Measurements from ENCODE around the gene DISP2.

Gene DISP2, protein sequence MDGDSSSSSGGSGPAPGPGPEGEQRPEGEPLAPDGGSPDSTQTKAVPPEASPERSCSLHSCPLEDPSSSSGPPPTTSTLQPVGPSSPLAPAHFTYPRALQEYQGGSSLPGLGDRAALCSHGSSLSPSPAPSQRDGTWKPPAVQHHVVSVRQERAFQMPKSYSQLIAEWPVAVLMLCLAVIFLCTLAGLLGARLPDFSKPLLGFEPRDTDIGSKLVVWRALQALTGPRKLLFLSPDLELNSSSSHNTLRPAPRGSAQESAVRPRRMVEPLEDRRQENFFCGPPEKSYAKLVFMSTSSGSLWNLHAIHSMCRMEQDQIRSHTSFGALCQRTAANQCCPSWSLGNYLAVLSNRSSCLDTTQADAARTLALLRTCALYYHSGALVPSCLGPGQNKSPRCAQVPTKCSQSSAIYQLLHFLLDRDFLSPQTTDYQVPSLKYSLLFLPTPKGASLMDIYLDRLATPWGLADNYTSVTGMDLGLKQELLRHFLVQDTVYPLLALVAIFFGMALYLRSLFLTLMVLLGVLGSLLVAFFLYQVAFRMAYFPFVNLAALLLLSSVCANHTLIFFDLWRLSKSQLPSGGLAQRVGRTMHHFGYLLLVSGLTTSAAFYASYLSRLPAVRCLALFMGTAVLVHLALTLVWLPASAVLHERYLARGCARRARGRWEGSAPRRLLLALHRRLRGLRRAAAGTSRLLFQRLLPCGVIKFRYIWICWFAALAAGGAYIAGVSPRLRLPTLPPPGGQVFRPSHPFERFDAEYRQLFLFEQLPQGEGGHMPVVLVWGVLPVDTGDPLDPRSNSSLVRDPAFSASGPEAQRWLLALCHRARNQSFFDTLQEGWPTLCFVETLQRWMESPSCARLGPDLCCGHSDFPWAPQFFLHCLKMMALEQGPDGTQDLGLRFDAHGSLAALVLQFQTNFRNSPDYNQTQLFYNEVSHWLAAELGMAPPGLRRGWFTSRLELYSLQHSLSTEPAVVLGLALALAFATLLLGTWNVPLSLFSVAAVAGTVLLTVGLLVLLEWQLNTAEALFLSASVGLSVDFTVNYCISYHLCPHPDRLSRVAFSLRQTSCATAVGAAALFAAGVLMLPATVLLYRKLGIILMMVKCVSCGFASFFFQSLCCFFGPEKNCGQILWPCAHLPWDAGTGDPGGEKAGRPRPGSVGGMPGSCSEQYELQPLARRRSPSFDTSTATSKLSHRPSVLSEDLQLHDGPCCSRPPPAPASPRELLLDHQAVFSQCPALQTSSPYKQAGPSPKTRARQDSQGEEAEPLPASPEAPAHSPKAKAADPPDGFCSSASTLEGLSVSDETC (N-terminal part only)

DNA sequence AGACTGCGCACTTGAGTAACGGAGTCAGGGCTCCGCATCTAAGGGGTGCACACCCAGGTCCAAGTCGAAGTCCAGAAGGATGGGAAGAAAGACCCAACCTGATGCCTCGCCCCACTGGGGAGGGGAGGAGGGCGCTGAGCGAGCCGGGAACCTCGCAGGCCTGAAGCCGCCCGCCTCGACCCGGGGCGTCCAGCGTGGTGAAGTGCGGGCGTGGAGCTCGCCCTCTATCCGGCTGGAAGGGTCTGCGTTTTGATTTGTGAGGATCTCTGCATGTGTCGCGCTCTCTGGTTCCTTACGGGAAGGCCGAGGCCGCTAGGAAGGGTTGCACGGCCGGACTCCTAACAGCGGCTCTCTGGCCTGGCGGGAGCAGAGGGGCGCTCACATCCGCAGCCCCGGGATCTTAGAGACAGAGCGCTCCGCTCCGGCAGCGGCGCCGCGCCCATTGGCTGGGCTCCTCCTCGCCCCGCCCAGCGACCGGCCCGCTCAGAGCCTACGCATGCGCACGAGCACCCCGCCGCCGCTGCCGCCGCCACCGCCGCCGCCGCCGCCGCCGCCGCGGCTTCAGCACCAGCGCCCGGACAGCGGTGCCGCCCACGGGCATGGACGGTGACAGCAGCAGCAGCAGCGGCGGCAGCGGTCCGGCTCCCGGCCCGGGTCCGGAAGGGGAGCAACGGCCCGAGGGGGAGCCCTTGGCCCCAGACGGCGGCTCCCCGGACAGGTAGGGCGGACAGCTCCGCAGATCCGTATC is at the start of gene DISP2:
TSS of gene DISP2 (plus strand) at position 497 of the 748 bp plus-strand sequence. CDS start at position 600, 103 bp downstream.
- peak within 1 kb of the TSS; percentile 78 for H3K4me3 ChIP-seq (ENCODE audit: insufficient read depth, low read length, poor library complexity, severe bottlenecking)
- no peaks in the 10 kb centered on the region for H4K20me1 ChIP-seq (ENCODE audit: low read depth, low read length)
- H3K9me3 ChIP-seq (ENCODE audit: insufficient read depth, low read length): no peaks in the 10 kb centered on the region
- peak within 1 kb of the TSS; percentile 49 for H3K9ac ChIP-seq (ENCODE audit: low read length)
- H3K9me2 ChIP-seq (replicated peaks; ENCODE audit: insufficient read depth, low read length): no peaks in the 10 kb centered on the region
- peak within 1 kb of the TSS; percentile 78 for H2AFZ ChIP-seq (ENCODE audit: low read depth, low read length, severe bottlenecking)
- H3K27ac ChIP-seq (ENCODE audit: low read depth, low read length): no peak within 1 kb of the TSS
- peak within 1 kb of the TSS; percentile 58 for H3K4me2 ChIP-seq (ENCODE audit: low read depth, low read length, poor library complexity, severe bottlenecking)
- H3K79me2 ChIP-seq (ENCODE audit: insufficient read depth, low read length): no peaks in the 10 kb centered on the region
- no peaks in the 10 kb centered on the region for H3K27me3 ChIP-seq (ENCODE audit: low read length)
- TF ChIP-seq, protein P1, sequence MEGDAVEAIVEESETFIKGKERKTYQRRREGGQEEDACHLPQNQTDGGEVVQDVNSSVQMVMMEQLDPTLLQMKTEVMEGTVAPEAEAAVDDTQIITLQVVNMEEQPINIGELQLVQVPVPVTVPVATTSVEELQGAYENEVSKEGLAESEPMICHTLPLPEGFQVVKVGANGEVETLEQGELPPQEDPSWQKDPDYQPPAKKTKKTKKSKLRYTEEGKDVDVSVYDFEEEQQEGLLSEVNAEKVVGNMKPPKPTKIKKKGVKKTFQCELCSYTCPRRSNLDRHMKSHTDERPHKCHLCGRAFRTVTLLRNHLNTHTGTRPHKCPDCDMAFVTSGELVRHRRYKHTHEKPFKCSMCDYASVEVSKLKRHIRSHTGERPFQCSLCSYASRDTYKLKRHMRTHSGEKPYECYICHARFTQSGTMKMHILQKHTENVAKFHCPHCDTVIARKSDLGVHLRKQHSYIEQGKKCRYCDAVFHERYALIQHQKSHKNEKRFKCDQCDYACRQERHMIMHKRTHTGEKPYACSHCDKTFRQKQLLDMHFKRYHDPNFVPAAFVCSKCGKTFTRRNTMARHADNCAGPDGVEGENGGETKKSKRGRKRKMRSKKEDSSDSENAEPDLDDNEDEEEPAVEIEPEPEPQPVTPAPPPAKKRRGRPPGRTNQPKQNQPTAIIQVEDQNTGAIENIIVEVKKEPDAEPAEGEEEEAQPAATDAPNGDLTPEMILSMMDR (IDR thresholded peaks at IDR 0.05; ENCODE audit: insufficient read depth, low read length, poor library complexity, severe bottlenecking): no peak
- TF ChIP-seq EZH2phosphoT487 (conservative IDR thresholded peaks at IDR 0.05; ENCODE audit: low read length): no peak
- H3K36me3 ChIP-seq (ENCODE audit: low read length): no peaks in the 10 kb centered on the region
- no peaks in the 10 kb centered on the region for H3F3A ChIP-seq (ENCODE audit: insufficient read depth)

DNA sequence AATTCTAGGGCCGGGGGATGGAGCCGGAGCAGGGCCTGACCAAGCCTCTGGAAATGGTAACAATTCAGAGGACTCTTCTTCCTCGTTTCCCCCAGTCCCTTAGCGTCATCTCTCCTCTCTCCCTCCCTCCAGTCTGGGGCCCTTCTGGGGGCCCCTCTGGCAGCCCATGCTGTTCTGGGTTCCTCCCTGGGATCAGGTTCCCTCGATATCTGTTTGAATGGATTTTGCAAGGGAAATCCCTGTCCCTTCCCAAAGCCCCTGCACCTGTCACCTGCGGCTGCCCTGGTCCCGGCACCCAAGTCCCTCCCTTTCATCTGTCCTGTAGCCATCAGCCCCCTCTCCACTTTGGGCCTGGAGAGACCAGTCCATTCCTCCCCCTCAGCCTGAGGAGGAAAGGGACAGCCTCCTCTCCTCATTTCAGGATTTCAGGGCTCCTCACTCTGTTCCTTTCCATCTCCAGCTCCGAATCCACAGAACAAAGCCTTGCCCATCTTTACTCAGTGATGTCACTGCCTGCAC is 48.6 kb upstream of the DISP2 start:
- H3K79me2 ChIP-seq (ENCODE audit: insufficient read depth, low read length): no peaks in the 10 kb centered on the region
- TF ChIP-seq, protein P1 (IDR thresholded peaks at IDR 0.05; ENCODE audit: insufficient read depth, low read length, poor library complexity, severe bottlenecking): no peak
- TF ChIP-seq EZH2phosphoT487 (conservative IDR thresholded peaks at IDR 0.05; ENCODE audit: low read length): no peak
- H3K9me3 ChIP-seq (ENCODE audit: insufficient read depth, low read length): no peaks in the 10 kb centered on the region
- H3K36me3 ChIP-seq (ENCODE audit: low read length): no peaks in the 10 kb centered on the region
- H4K20me1 ChIP-seq (ENCODE audit: low read depth, low read length): no peaks in the 10 kb centered on the region
- no peak overlapping the region for H3K4me3 ChIP-seq (ENCODE audit: insufficient read depth, low read length, poor library complexity, severe bottlenecking)
- no peak overlapping the region for H3K4me2 ChIP-seq (ENCODE audit: low read depth, low read length, poor library complexity, severe bottlenecking)
- H3K27me3 ChIP-seq (ENCODE audit: low read length): no peaks in the 10 kb centered on the region
- H3F3A ChIP-seq (ENCODE audit: insufficient read depth): no peaks in the 10 kb centered on the region
- H3K9ac ChIP-seq (ENCODE audit: low read length): no peak overlapping the region
- no peak overlapping the region for H3K27ac ChIP-seq (ENCODE audit: low read depth, low read length)
- no peak overlapping the region for H2AFZ ChIP-seq (ENCODE audit: low read depth, low read length, severe bottlenecking)
- no peaks in the 10 kb centered on the region for H3K9me2 ChIP-seq (replicated peaks; ENCODE audit: insufficient read depth, low read length)
